DOHH2 (cell line): ENCODE results near the gene MALRD1.

Experiments used
- H3F3A ChIP-seq: fragments of 200-600 bp; sonication (generic), shearing (Covaris generic); 2 replicates; pipeline ENCODE4 v1.6.0; 2016; ENCODE audit warnings: antibody characterized with exemption, mild to moderate bottlenecking; ENCODE audit not compliant: control insufficient read depth, insufficient read depth
- H3K27ac ChIP-seq: fragments of 200-600 bp; sonication (generic); 2 replicates; pipeline ENCODE4 v1.5.1; 2014; ENCODE audit warnings: low read depth, mild to moderate bottlenecking, low read length, moderate library complexity
- H3K27me3 ChIP-seq: fragments of 200-600 bp; sonication (generic); 2 replicates; pipeline ENCODE4 v1.6.1; 2014; ENCODE audit warnings: mild to moderate bottlenecking, low read length, mixed read lengths; ENCODE audit not compliant: control insufficient read depth
- H3K36me3 ChIP-seq: fragments of 200-600 bp; sonication (generic); 2 replicates; pipeline ENCODE4 v1.6.1; 2014; ENCODE audit warnings: mild to moderate bottlenecking, low read length, moderate library complexity, mixed read lengths; ENCODE audit not compliant: control insufficient read depth
- H3K4me1 ChIP-seq: fragments of 200-600 bp; sonication (generic); 2 replicates; pipeline ENCODE4 v1.6.1; 2014; ENCODE audit warnings: mild to moderate bottlenecking, low read length, mixed read lengths; ENCODE audit not compliant: control insufficient read depth
- H3K4me2 ChIP-seq: fragments of 200-600 bp; sonication (generic); 2 replicates; pipeline ENCODE4 v1.6.0; 2014; ENCODE audit warnings: mild to moderate bottlenecking, low read length, moderate library complexity
- H3K4me3 ChIP-seq: fragments of 200-600 bp; sonication (generic); 2 replicates; pipeline ENCODE4 v1.5.1; 2014; ENCODE audit warnings: mild to moderate bottlenecking, low read length, mixed read lengths
- H3K79me2 ChIP-seq: fragments of 200-600 bp; sonication (generic); 2 replicates; pipeline ENCODE4 v1.6.1; 2014; ENCODE audit warnings: mild to moderate bottlenecking, low read length, mixed read lengths; ENCODE audit not compliant: control insufficient read depth
- H3K9me2 ChIP-seq: fragments of 200-600 bp; sonication (generic); replicated peaks from 2 replicates; pipeline ENCODE4 v1.6.1; 2014; ENCODE audit warnings: mild to moderate bottlenecking, low read length, mixed read lengths; ENCODE audit not compliant: control insufficient read depth
- H3K9me3 ChIP-seq: fragments of 200-600 bp; sonication (generic); 2 replicates; pipeline ENCODE4 v1.6.1; 2014; ENCODE audit warnings: antibody characterized with exemption, low read length, mixed read lengths; ENCODE audit not compliant: control insufficient read depth, insufficient read depth
- H4K20me1 ChIP-seq: fragments of 200-600 bp; sonication (generic); 2 replicates; pipeline ENCODE4 v1.6.0; 2014; ENCODE audit warnings: low read depth, mild to moderate bottlenecking, antibody characterized with exemption, low read length, moderate library complexity; ENCODE audit not compliant: control insufficient read depth, insufficient read depth
- CTCF ChIP-seq: fragments of 200-600 bp; sonication (generic); IDR thresholded peaks from one replicate; pipeline ENCODE4 v1.5.1; 2014; ENCODE audit warnings: antibody characterized with exemption, mild to moderate bottlenecking, low read depth, low read length; ENCODE audit not compliant: poor library complexity, severe bottlenecking
- EZH2phosphoT487 ChIP-seq: fragments of 200-600 bp; sonication (generic); IDR thresholded peaks from 2 replicates; pipeline ENCODE4 v1.6.1; 2017; ENCODE audit warnings: borderline replicate concordance, mild to moderate bottlenecking, antibody characterized with exemption, low read length, moderate library complexity, mixed read lengths

MALRD1 gene

GRCh38 chr10:19169041-19169440 lies 120.4 kb downstream of the MALRD1 start:
- Histone ChIP-seq H3K4me3 (no peak overlapping the region), H3F3A (no peaks in the 10 kb centered on the region), H3K9me3 (no peaks in the 10 kb centered on the region), H3K27me3 (no peaks in the 10 kb centered on the region), H3K36me3 (no peaks in the 10 kb centered on the region), H3K27ac (no peak overlapping the region), H3K4me2 (no peak overlapping the region), H3K9me2 (no peaks in the 10 kb centered on the region), H3K4me1 (no peaks in the 10 kb centered on the region), H3K79me2 (no peaks in the 10 kb centered on the region), H4K20me1 (no peaks in the 10 kb centered on the region)
- TF ChIP-seq EZH2phosphoT487: no peak
- TF ChIP-seq CTCF: no peak

- Histone ChIP-seq H3K79me2 (no peaks in the 10 kb centered on the region), H3K27me3 (no peaks in the 10 kb centered on the region), H3K4me3 (no peak overlapping the region), H3K4me1 (no peaks in the 10 kb centered on the region), H4K20me1 (no peaks in the 10 kb centered on the region), H3K27ac (no peak overlapping the region), H3K9me2 (no peaks in the 10 kb centered on the region), H3K4me2 (no peak overlapping the region), H3K36me3 (no peaks in the 10 kb centered on the region), H3F3A (no peaks in the 10 kb centered on the region), H3K9me3 (no peaks in the 10 kb centered on the region)
- TF ChIP-seq EZH2phosphoT487 (no peak), CTCF (no peak)
Measured at GRCh38 chr10:19169684-19170083, 121.1 kb downstream of the MALRD1 start.

GRCh38 chr10:19178675-19179074 lies 130.1 kb downstream of the MALRD1 start:
- no peaks in the 10 kb centered on the region for H3K27me3 ChIP-seq
- no peak overlapping the region for H3K27ac ChIP-seq
- H3K4me1 ChIP-seq: no peaks in the 10 kb centered on the region
- no peak overlapping the region for H3K4me3 ChIP-seq
- H4K20me1 ChIP-seq: no peaks in the 10 kb centered on the region
- no peak overlapping the region for H3K4me2 ChIP-seq
- no peaks in the 10 kb centered on the region for H3K9me3 ChIP-seq
- TF ChIP-seq CTCF (no peak), EZH2phosphoT487 (no peak)
- no peaks in the 10 kb centered on the region for H3K79me2 ChIP-seq
- H3K9me2 ChIP-seq: no peaks in the 10 kb centered on the region
- no peaks in the 10 kb centered on the region for H3K36me3 ChIP-seq
- no peaks in the 10 kb centered on the region for H3F3A ChIP-seq

GRCh38 chr10:19184891-19185290 lies 136.3 kb downstream of the MALRD1 start:
- Histone ChIP-seq H3K27ac (no peak overlapping the region), H3K4me1 (no peaks in the 10 kb centered on the region), H3K9me3 (no peaks in the 10 kb centered on the region), H4K20me1 (no peaks in the 10 kb centered on the region), H3K36me3 (no peaks in the 10 kb centered on the region), H3K9me2 (no peaks in the 10 kb centered on the region), H3F3A (no peaks in the 10 kb centered on the region), H3K4me3 (no peak overlapping the region), H3K27me3 (no peaks in the 10 kb centered on the region), H3K4me2 (no peak overlapping the region), H3K79me2 (no peaks in the 10 kb centered on the region)
- TF ChIP-seq EZH2phosphoT487: no peak
- no peak for TF ChIP-seq CTCF
